NB4 (cell line): ENCODE data around the gene ADI1.

ENCODE experiments used
- MYC ChIP-seq: IDR thresholded peaks from 2 replicates; pipeline ENCODE4 v1.6.1; 2011; ENCODE audit warnings: low read depth, low read length
- POLR2A ChIP-seq: IDR thresholded peaks from 2 replicates; pipeline ENCODE4 v1.6.1; 2011; ENCODE audit warnings: mild to moderate bottlenecking; ENCODE audit not compliant: insufficient read length; ENCODE audit errors: extremely low read depth
- TF ChIP-seq, protein P1 (sequence below): IDR thresholded peaks from one replicate; pipeline ENCODE4 v1.5.1; 2012; ENCODE audit warnings: low read depth, low read length
- TF ChIP-seq, protein P2 (sequence below): IDR thresholded peaks from 2 replicates; pipeline ENCODE4 v1.6.1; 2011; ENCODE audit warnings: low read depth, low read length

DNA sequence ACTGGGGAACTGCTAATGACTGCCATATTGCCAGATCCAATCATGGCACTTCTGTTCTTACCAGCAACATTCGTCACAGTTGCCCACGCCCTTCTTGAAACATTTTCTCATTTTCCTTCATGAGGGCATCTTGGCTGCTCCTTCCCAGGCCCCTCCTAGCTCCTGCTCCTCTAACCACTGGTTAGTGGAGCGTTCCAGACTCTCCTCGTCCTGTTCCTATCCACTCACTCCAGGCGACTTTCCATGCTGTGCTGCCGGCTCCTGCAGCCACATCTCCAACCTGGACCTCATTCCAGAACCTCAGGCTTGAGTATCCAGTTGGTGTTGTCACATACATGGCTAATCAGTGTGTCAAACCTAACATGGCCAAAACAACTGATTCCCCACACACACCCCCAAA, 1.3 kb upstream of the ADI1 start:
- TF ChIP-seq, protein P1, sequence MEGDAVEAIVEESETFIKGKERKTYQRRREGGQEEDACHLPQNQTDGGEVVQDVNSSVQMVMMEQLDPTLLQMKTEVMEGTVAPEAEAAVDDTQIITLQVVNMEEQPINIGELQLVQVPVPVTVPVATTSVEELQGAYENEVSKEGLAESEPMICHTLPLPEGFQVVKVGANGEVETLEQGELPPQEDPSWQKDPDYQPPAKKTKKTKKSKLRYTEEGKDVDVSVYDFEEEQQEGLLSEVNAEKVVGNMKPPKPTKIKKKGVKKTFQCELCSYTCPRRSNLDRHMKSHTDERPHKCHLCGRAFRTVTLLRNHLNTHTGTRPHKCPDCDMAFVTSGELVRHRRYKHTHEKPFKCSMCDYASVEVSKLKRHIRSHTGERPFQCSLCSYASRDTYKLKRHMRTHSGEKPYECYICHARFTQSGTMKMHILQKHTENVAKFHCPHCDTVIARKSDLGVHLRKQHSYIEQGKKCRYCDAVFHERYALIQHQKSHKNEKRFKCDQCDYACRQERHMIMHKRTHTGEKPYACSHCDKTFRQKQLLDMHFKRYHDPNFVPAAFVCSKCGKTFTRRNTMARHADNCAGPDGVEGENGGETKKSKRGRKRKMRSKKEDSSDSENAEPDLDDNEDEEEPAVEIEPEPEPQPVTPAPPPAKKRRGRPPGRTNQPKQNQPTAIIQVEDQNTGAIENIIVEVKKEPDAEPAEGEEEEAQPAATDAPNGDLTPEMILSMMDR, result no peak
- TF ChIP-seq POLR2A (no peak), MYC (no peak)
- TF ChIP-seq, protein P2, sequence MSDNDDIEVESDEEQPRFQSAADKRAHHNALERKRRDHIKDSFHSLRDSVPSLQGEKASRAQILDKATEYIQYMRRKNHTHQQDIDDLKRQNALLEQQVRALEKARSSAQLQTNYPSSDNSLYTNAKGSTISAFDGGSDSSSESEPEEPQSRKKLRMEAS, result no peak
